ENCODE results near the gene ADAMTS2. TPM values are rescaled to one million over a fixed set of nuclear protein-coding genes. Genes with fewer than 3 reads are reported as not detected.

The ADAMTS2 gene
- total RNA-seq, 4 donors from 2014 or later = 39.5 to 61.9 (median 56.4) TPM

DNA sequence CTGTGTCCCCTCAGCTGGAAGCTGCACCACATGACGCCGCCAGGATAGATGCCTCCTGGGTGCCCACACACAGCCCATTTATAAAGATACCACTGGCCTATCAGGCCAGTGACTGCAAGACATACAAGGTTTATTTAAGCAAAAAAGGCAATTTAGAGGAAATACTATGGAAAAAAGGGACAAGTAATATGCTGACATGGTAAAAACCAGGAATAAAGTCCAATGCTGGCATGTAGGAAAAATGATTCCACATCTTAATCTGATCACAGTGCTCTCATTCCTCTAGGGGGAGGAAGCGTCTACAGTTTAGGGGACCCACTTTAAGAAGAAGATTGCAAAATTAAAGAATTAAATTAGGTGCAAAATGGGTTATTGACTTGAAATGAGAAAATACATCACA lies 205.0 kb downstream of the ADAMTS2 start:
- DNase-seq (ENCODE audit: low spot score) (no peak), ATAC-seq (ENCODE audit: low FRiP score) (no peak)
- TF ChIP-seq CTCF (IDR thresholded peaks at IDR 0.05) = no peak

DNA sequence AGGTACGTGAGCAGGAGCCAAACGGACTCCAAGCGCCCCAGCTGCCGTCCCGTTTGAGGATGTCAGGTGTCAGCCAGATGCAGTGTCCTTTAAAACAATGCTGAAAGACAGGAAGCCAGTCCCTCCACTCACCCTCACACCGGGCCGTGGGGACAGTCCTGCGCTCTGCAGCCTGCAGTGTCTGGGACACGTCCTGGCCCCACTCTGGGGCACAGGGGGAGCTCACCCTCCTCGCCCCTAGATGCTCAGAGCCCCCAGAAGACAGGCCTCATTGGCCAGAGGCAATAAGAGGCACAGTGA lies 205.4 kb downstream of the ADAMTS2 start:
- ATAC-seq (ENCODE audit: low FRiP score) (no peak), DNase-seq (ENCODE audit: low spot score) (no peak)
- no peak for TF ChIP-seq CTCF (IDR thresholded peaks at IDR 0.05)

- no peak for DNase-seq (ENCODE audit: low spot score)
- no peak for ATAC-seq (ENCODE audit: low FRiP score)
- TF ChIP-seq CTCF (IDR thresholded peaks at IDR 0.05) = no peak
Observed at GRCh38 chr5:179139111-179139935, 205.9 kb downstream of the ADAMTS2 start.

- no peak for TF ChIP-seq CTCF (IDR thresholded peaks at IDR 0.05)
- ATAC-seq (ENCODE audit: low FRiP score) (no peak), DNase-seq (ENCODE audit: low spot score) (no peak)
Observed at GRCh38 chr5:179138568-179138925, 206.7 kb downstream of the ADAMTS2 start.

DNA sequence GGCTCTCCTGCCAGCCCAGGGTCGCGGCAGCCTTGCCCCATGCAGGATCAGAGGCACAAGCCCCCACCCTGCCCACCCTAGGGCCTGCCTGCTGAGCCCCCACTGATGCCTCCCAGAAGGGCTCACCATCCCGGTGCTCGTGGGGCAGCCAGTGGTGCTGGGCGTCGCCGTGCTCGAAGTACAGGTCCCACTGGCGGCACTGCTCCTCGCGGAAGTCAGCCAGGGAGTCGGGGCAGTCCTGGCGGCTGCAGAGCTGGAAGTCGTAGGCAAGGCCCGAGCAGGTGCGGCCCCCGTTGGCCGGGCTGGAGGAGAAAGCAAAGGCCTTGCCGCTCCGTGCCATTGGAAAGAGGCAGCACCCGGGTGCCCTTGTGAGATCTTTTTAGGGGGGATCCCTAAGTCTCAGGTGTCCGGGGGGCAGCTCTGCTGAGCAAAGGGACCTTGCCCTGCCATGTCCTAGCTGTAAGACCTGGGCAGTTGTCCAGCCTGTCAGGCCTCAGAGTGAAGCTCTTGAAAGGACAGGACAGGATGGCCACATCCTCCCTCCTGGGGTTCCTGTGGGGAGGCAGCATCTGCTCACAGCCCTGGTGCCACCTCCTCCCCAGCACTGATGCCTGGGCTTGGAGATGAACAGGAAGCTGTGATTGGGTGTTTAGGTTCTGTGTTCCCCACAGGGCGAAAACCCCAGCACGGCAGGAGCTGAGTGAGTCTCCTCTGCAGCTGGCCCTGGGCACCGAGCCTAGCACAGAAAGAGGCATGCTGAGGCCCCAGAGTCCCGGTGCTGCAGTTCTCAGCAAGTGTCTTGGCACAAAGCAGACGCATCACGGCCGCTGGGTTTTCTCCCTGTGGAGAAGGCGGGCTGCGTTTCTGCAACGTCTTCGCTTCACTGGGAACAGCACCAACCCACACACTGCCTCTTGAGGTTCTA lies 207.4 kb downstream of the ADAMTS2 start:
- DNase-seq (ENCODE audit: low spot score) = no peak
- TF ChIP-seq CTCF (IDR thresholded peaks at IDR 0.05) = no peak
- no peak for ATAC-seq (ENCODE audit: low FRiP score)

- ATAC-seq (ENCODE audit: low FRiP score) (no peak), DNase-seq (ENCODE audit: low spot score) (no peak)
- TF ChIP-seq CTCF (IDR thresholded peaks at IDR 0.05) = no peak
Observed at GRCh38 chr5:179137016-179137642, 208.1 kb downstream of the ADAMTS2 start.
